HG03342 (cell line): ENCODE results near the gene FAM221A.
"Not testable (repeated sequence)": the region's sequence is repeated elsewhere in the genome, so short reads cannot be mapped to it uniquely, and the experiment has no call there.

Source experiments
- ATAC-seq: cut with Tn5 transposase; IDR thresholded peaks from one replicate; pipeline ENCODE4 v1.9.1; 2021; ENCODE audit warnings: mild to moderate bottlenecking, moderate library complexity; ENCODE audit not compliant: unreplicated experiment

The FAM221A gene

DNA sequence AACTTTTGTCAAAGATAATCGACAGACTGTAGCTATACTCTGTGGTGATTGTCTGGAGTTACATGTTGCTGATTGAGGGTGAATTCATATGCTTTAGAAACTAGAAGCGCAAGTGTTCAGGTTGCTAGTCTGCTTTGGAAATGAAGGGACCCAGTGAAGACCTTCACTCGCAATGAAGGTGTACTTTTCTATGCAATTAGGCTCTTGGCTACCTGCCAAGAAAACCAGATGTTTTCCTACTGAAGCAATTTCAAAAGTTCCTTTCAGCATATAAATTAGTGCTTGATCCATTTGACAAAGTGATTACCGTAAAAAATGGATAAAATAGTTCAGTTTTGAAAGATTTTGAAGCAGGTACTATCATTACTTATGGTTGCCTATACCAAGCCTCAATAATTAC lies 20.0 kb downstream of the FAM221A start:
- no peak for ATAC-seq

DNA sequence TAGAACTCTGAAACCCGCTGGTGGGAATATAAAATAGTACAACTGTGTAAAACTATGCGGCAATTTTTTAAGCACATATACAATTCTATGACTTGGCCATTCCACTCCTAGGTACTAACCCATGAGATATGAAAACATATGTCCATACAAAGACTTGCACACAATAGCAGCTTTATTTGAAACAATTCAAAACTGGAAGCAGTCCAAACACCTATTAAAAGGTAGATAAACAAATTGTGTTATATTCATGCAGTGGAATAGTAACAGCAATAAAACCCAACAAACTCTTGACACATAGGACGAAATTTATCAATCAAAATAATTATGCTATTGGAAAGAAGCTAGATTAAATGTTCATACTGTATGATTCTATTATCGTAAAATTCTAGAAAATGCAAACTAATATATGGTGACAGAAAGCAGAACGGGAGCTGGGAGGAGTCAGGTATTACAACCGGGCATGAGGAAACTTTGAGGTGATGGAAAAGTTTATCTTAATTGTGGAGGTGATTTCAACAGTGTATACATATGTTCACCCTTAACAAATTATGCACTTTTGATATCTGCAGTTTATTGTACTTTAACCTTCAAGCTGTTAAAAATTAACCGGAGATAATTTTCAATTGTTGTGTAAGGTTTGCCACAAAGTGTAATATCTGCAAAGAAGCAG lies 29.2 kb downstream of the FAM221A start:
- no peak for ATAC-seq

DNA sequence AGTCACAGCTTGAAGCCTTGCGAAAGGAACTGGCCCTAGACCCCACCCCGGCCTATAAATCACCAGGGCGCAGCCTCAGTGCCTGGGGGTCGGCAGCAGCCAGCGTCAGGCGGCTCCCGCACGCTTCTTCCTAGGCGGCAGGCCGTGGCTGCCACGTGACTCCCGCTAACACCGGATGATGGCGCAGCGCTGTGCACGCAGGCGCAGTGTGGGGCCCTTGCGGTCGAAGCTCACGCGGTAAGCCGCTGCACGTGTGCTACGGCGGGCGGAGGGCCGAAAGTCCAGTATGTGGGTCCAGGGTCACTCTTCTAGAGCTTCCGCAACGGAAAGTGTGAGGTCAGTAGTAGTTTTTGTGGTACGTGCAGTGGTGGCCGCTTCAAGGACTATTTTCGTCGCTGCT lies 30.0 kb downstream of the FAM221A start, which contains the start of gene STK31:
TSS of gene STK31 (plus strand) at position 220 of the 400 bp plus-strand sequence. CDS start at position 287, 67 bp downstream.
- no peak for ATAC-seq

DNA sequence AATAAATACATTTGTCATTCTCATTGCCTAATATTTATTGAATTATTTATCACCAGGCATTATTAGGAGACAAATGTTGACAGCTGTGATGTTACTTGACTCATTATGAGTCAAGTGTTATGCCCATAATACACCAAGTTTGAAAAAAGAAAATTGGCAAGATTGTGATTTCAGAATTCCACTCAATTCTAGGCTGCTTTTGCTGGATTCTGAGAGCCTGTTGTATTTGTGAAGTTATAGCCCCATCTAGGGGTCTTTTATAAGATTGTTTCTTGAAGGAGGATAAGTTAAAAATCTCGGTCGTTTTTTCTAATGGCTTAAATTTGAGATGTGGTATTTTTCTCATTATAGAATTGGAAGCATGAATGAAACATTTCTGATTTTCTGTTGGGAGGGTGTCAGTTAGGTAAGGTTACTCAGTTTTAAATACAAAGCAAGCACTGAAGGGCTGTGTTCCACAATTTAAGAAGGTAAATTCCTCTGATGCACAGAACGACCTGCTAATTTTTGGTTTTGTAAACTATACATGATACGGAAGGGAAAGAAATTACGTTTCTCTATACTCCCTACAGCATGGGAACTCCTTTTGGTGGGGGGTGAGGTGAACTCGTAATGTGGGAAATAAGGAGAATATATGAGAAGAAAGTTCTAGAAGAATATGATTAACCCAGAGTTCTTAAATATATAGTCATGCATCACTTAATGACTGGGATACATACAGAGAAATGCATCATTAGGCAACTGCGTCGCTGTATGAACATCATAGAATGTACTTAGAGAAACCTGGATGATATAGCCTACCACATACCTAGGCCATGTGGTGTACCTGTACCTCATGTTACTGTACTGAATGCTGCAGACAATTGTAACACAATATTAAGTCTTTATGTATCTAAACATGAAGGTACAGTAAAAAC lies 32.6 kb downstream of the FAM221A start:
- ATAC-seq: no peak

DNA sequence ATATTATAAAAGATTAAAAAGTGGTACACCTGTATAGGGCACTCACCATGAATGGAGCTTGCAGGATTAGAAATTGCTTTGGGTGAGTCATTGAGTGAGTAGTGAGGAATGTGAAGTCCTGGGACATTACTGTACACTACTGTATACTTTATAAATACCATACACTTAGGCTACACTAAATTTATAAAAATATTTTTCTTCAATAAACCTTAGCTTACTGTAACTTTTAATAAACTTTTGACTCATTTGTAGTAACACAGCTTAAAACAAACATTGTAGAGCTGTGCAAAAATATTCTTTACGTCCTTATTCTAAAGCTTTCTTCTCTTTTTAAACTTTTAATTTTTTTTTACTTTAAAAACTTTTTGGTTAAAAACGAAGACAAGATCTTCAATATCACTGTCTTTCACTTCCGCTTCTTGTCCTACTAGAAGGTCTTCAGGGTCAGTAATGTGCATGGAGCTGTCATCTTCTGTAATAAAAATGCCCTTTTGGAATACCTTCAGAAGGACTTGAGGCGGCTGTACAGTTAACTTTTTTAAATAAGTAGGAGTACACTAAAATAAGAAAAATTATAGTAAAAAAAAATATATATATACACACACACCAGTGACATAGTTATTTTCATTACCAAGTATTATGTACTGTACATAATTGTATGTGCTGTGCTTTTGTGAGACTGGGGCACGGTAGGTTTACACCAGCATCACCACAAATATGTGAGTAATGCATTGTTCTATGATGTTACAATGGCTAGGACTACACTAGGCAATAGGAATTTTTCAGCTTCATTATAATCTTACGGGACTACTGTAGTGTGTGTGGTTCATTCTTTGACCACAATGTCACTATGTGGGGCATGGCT lies 33.5 kb downstream of the FAM221A start:
- no peak for ATAC-seq

DNA sequence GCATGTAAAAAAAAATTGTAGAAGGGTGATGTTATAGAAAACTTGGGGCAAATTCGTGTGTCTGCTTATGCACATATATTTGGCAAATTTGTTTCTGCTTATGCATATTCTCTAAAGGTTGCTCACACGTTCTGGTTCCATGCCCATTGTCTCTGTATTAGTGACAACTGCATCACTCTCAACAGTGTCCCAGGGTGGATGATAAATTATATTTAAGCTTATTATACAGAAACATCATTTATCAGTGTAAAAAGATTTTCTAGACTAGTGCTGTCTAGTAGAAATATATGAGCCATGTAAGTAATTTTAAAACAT lies 34.1 kb downstream of the FAM221A start:
- no peak for ATAC-seq

DNA sequence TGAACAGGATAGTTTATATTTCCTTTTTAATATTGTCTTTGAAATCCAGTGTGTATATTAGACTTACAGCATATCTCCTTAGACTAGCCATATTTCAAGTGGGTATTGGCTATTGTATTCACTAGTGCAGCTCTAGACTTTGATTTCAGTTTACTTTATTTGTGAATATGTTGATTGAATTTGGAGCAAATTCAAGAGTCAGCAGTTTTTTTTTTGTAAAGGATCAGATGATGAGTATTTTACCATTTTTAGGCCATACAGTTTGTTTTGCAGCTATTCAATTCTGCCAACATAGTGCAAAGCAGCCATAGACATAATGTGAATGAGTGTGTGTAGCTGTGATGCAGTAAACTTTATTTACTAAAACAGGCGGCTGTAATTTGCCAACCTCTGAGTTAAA lies 34.6 kb downstream of the FAM221A start:
- ATAC-seq: no peak

DNA sequence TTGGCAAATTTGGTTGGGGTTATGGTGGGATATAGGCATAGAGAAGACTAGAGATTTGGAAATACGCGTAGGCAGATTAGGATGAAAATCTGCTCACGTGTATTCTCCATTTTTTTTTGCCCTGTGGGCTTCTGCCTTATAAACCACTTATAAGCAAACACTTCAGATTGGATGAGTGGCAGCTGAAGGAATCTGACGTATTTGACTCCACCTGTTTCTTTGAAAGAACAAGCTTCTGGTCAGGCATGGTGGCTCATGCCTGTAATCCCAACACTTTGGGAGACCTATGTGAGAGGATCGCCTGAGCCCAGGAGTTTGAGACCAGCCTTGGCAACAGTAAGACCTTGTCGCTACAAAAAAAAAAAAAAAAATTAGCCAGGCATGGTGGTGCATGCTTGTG lies 35.1 kb downstream of the FAM221A start:
- no peak for ATAC-seq

DNA sequence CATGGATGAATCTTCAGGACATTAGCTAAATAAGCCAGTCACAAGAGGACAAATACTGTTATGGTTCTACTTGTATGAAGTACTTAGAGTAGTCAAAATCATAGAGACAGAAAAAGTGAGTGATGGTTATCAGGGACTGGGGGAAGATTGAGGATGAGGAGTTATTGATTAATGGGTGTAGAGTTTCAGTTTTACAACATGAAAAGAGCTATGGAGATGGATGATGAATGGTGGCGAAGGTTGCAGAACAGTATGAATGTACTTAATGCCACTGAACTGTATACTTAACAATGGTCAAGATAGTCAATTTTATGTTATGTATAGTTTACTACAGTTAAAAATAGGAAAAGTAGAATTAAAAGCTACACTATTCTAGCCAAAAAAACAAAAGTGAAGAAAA lies 37.8 kb downstream of the FAM221A start:
- ATAC-seq: no peak

DNA sequence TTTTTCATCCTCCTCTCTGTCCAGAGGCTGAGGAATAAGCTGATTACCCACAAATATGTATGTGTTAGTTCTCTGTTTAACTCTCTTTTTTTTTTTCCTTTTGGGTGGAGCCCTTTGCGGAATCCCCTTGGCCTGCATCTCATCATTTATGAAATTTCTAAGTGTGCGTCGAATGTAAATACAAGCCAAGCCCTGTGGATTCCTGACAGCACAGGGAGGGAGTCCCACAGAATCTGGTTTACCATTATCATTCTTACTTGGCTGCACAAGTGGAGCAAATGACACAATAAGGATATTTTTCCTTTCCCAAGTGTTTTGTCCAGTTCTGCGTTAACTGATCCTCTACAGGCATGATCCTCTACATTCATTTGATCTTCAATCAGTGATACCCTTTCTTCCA lies 41.5 kb downstream of the FAM221A start:
- no peak for ATAC-seq

DNA sequence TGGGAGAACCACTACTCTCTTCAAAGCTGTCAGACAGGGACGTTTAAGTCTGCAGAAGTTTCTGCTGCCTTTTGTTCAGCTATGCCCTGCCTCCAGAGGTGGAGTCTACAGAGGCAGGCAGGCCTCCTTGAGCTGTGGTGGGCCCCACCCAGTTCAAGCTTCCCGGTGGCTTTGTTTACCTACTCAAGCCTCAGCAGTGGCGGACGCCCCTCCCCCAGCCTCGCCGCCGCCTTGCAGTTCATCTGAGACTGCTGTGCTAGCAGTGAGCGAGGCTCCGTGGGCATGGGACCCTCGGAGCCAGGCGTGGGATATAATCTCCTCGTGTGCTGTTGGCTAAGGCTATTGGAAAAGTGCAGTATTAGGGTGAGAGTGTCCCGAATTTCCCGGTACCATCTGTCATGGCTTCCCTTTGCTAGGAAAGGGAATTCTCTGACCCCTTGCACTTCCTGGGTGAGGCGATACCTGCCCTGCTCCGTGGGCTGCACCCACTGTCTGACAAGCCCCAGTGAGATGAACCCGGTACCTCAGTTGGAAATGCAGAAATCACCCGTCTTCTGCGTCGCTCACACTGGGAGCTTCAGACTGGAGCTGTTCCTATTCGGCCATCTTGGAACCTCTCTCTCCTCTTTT lies 42.7 kb downstream of the FAM221A start:
- ATAC-seq: not testable (repeated sequence)

DNA sequence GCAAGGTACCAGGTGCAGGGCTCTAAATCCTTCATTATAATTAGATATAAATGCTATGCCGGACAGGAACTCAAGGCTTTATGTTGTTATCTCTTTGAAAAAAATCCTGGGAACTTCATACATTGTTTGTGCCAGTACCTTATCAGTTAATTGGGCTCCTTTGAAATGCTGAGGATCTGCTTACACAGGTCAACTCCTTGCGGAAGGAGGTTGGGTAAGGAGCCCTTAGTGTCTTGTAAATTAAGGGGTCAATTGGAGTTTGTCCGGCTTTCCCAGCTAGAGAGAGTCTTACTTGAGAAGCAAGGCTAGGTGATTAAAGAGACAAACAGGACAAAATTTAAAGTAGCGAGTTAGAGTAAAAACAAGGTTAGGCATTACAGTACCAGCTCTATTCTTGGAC lies 44.1 kb downstream of the FAM221A start:
- ATAC-seq: not testable (repeated sequence)

DNA sequence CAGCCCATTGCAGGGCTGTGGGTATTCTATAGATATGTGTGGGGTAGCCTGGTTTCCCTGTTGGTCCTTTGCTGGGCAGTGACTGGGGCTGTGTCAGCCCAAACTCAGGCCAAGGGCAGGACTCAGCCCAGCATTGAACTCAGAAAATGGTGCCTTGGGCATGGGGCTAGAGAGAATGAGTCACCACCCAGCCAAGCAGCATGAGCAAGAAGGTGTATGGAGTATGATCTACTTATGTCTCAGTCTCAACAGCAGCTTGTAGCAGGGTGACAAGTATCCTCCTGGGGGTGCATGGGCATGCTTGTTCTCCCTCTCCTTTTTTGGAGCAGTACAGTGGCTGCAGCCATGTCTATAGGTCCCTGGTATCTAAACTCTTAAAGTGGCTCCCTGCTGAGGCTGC lies 62.1 kb downstream of the FAM221A start:
- ATAC-seq: no peak

DNA sequence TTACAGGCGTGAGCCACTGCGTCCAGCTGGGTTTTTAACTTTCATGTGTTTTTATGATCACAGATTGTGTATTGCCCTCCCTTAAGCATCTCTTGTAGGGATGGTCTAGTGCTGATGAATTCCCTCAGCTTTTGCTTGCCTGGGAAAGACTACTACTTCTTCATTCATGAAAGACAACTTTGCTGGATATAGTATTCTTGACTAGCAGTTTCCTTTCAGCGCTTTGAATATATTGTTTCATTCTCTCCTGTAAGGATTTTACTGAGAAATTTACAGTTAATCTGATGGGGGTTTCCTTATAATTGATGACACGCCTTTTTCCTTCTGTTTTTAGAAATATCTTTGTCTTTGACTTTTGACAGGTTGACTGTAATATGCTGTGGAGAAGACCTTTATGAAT lies 63.2 kb downstream of the FAM221A start:
- no peak for ATAC-seq

DNA sequence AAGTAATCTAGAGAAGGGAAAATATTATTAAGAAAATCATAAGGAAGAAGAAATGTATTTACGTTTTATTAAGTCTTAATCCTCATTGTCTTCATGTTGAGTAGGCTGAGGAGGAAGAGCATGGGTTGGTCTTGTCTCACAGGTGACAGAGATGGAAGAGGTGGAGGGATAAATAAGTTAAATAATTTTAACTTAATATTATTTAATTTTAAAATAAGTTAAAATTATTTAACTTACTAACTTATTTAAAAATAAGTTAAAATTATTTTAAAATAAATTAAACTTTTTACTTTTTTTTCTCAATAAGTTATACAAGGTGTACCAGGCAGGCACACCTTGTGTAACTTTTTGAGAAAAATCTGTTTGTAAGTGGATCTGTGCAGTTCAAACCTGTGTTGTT lies 66.6 kb downstream of the FAM221A start:
- ATAC-seq: no peak

DNA sequence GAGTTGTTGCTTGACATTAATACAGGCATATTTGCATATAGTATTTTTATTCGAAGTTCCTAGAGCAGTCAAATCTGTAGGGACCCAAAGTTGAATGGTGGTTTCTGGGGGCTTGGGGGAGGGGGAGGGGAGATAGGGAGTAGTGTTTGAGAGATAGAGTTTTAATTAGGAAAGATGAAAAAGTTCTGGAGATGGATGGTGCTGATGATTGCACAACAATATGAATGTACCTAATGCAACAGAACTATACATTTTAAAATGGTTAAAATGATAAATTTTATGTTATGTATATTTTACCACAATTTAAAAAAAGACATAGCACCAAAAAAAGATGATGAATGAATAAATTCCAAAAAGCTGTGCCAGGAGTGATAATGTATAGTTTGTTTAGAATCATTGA lies 71.9 kb downstream of the FAM221A start:
- no peak for ATAC-seq
